SU-DHL-6 (cell line): Measurements from ENCODE around the gene ADH1C.

ENCODE experiments used
- H2AFZ ChIP-seq: fragments of 200-600 bp; sonication (generic); 2 replicates; pipeline ENCODE4 v1.6.1; 2014; ENCODE audit warnings: low read depth, mild to moderate bottlenecking, moderate library complexity, mixed read lengths, antibody characterized with exemption, low read length; ENCODE audit not compliant: severe bottlenecking
- H3F3A ChIP-seq: fragments of 200-600 bp; shearing (Covaris generic); 2 replicates; pipeline ENCODE4 v1.6.0; 2016; ENCODE audit warnings: antibody characterized with exemption, mild to moderate bottlenecking; ENCODE audit not compliant: insufficient read depth
- H3K27ac ChIP-seq: fragments of 200-600 bp; sonication (generic); 2 replicates; pipeline ENCODE4 v1.5.1; 2016; ENCODE audit warnings: low read depth, mild to moderate bottlenecking, low read length, moderate library complexity, mixed read lengths
- H3K27me3 ChIP-seq: fragments of 200-600 bp; sonication (generic), shearing (Covaris generic); 2 replicates; pipeline ENCODE4 v1.6.0; 2014; ENCODE audit warnings: mild to moderate bottlenecking, low read length
- H3K36me3 ChIP-seq: fragments of 200-600 bp; sonication (generic); 2 replicates; pipeline ENCODE4 v1.6.1; 2014; ENCODE audit warnings: mild to moderate bottlenecking, low read length, mixed read lengths
- H3K4me2 ChIP-seq: fragments of 300-600, 200-600 bp; shearing (Covaris generic), sonication (generic); 2 replicates; pipeline ENCODE4 v1.6.0; 2014; ENCODE audit warnings: low read length, low read depth, mild to moderate bottlenecking; ENCODE audit not compliant: poor library complexity, severe bottlenecking
- H3K4me3 ChIP-seq: fragments of 200-600 bp; sonication (generic); 2 replicates; pipeline ENCODE4 v1.5.1; 2014; ENCODE audit warnings: antibody characterized with exemption, low read length, mild to moderate bottlenecking, mixed read lengths; ENCODE audit not compliant: insufficient read depth, poor library complexity, severe bottlenecking
- H3K79me2 ChIP-seq: fragments of 200-600 bp; sonication (generic); 2 replicates; pipeline ENCODE4 v1.6.1; 2014; ENCODE audit warnings: mild to moderate bottlenecking, low read length, moderate library complexity; ENCODE audit not compliant: insufficient read depth
- H3K9ac ChIP-seq: fragments of 200-600 bp; sonication (generic); 2 replicates; pipeline ENCODE4 v1.7.0; 2014; ENCODE audit warnings: mild to moderate bottlenecking, low read length
- H3K9me2 ChIP-seq: fragments of 200-600 bp; sonication (generic); replicated peaks from 2 replicates; pipeline ENCODE4 v1.6.1; 2014; ENCODE audit warnings: low read length; ENCODE audit not compliant: insufficient read depth
- H3K9me3 ChIP-seq: fragments of 200-600 bp; sonication (generic); 2 replicates; pipeline ENCODE4 v1.6.1; 2014; ENCODE audit warnings: low read length, mixed read lengths; ENCODE audit not compliant: insufficient read depth
- H4K20me1 ChIP-seq: fragments of 200-600 bp; sonication (generic); 2 replicates; pipeline ENCODE4 v1.6.1; 2014; ENCODE audit warnings: low read depth, mild to moderate bottlenecking, antibody characterized with exemption, low read length, moderate library complexity, mixed read lengths
- CTCF ChIP-seq: fragments of 200-600 bp; sonication (generic); IDR thresholded peaks from one replicate; pipeline ENCODE4 v1.5.1; 2017; ENCODE audit warnings: antibody characterized with exemption, mild to moderate bottlenecking, low read length, moderate library complexity; ENCODE audit not compliant: insufficient read depth, poor library complexity, severe bottlenecking
- EZH2phosphoT487 ChIP-seq: fragments of 200-600 bp; sonication (generic), shearing (Covaris generic); conservative IDR thresholded peaks from 2 replicates; pipeline ENCODE4 v1.6.1; 2018; ENCODE audit warnings: mild to moderate bottlenecking, antibody characterized with exemption, low read length, moderate library complexity, mixed read lengths

Gene ADH1C

GRCh38 chr4:99290848-99291786, 61.4 kb downstream of the ADH1C start, which contains the start of gene ADH1A:
Gene ADH1A, minus strand, starts transcription at chr4:99290985. Its CDS starts 71 bp downstream, at chr4:99290914.
- H2AFZ ChIP-seq, result no peak within 1 kb of the TSS
- H4K20me1 ChIP-seq, result no peaks in the 10 kb centered on the region
- H3K36me3 ChIP-seq, result no peaks in the 10 kb centered on the region
- TF ChIP-seq CTCF (no peak), EZH2phosphoT487 (no peak)
- H3K27ac ChIP-seq, result no peak within 1 kb of the TSS
- H3K79me2 ChIP-seq, result no peaks in the 10 kb centered on the region
- H3F3A ChIP-seq, result no peaks in the 10 kb centered on the region
- H3K27me3 ChIP-seq, result no peaks in the 10 kb centered on the region
- no peak within 1 kb of the TSS for H3K4me3 ChIP-seq
- no peak within 1 kb of the TSS for H3K4me2 ChIP-seq
- H3K9me3 ChIP-seq, result no peaks in the 10 kb centered on the region
- no peak within 1 kb of the TSS for H3K9ac ChIP-seq
- no peaks in the 10 kb centered on the region for H3K9me2 ChIP-seq
